Fibroblast of the aortic adventitia (primary cell): ENCODE measurements around the gene IFI44L. TPM values are rescaled to one million over a fixed set of nuclear protein-coding genes. Genes with fewer than 3 reads are reported as not detected.

Experiments used
- DNase-seq: peaks from one replicate; pipeline ENCODE4 v3.0.0-alpha.2; 2010; ENCODE audit warnings: low read depth
- H3K4me3 ChIP-seq: 2 replicates; pipeline ENCODE4 v1.5.1; 2011; ENCODE audit warnings: low read depth, mild to moderate bottlenecking, control low read depth, low read length, moderate library complexity
- CTCF ChIP-seq: IDR thresholded peaks from 2 replicates; pipeline ENCODE4 v1.5.1; 2011; ENCODE audit warnings: mild to moderate bottlenecking, low read length, control low read depth, inconsistent platforms; ENCODE audit not compliant: insufficient read depth
- total RNA-seq: library from RNA; depleted of rRNA; stranded (reverse); fragments of >200 nt; gene quantifications from 2 replicates; pipeline ENCODE4 v1.2.3, GENCODE V29; 2012; ENCODE audit warnings: low replicate concordance

Gene IFI44L
- total RNA-seq, 1 donor = 17.7 TPM

- no peak for DNase-seq
- H3K4me3 ChIP-seq = no peak overlapping the region
- no peak for TF ChIP-seq CTCF
Observed at GRCh38 chr1:78690516-78690915, 70.3 kb downstream of the IFI44L start.

- H3K4me3 ChIP-seq = no peak overlapping the region
- no peak for TF ChIP-seq CTCF
- DNase-seq = peak; percentile 46
Observed at GRCh38 chr1:78691995-78692747, 71.9 kb downstream of the IFI44L start.

Other genes starting within 250 kb of the IFI44L start
- 34.3 and 77.5 TPM in 2 replicates for gene PTGFR, start 129.5 kb upstream of the IFI44L start, total RNA-seq
- 14.2 and 66.6 TPM in 2 replicates for gene IFI44, start 29.4 kb downstream of the IFI44L start, total RNA-seq